Neural progenitor cell (in vitro differentiated cells): ENCODE measurements around the gene DEAF1.

ENCODE experiments used
- EZH2 ChIP-seq: fragments of 200-600 bp; sonication (generic); IDR thresholded peaks from 2 replicates; pipeline ENCODE4 v1.6.1; 2017; ENCODE audit warnings: antibody characterized with exemption, mild to moderate bottlenecking, moderate library complexity
- TF ChIP-seq, protein P1 (sequence below): fragments of 200-600 bp; sonication (generic); IDR thresholded peaks from 2 replicates; pipeline ENCODE4 v1.5.1; 2017; ENCODE audit warnings: antibody characterized with exemption, mild to moderate bottlenecking

DNA sequence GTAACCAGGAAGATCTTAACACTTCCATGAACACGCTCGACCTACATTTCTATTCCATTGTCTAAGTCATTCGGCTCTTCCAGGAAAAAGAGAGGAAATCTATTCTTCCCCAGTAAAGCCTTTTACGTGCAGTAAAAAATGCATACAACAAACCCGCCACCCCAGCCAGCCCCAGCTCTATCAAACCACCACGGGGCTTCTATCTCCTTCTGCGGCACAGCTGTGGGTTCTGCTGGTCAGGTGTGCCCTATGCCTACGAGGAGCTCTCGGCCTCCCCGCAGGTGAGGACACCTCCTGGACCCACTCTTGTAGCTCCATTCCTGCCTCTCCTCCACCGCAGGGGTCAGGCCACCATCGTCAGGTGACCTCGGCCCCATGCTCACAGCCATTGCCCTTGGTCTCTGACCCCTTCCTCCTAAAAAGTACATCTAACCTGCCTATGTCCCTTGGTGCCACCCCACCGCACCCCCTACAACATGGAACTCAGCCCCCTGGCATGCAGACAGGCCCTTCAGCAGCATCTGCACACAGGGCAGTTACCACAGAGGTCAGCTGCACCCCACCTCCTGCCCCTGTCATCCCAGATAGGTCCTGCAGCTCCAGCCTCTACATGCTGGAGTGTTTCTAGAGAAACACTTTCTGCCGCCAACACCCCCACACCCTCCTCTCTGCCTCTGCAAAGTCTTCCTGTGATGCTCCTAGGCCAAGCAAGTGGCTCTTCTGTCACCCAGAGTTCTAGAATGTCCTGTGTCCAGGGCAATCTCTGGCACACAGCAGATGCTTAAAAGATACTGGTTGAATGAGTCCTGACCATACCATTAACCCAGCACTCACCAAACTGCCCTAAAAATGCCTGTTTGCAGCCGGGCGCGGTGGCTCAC, 3.1 kb downstream of the DEAF1 start:
- TF ChIP-seq, protein P1, sequence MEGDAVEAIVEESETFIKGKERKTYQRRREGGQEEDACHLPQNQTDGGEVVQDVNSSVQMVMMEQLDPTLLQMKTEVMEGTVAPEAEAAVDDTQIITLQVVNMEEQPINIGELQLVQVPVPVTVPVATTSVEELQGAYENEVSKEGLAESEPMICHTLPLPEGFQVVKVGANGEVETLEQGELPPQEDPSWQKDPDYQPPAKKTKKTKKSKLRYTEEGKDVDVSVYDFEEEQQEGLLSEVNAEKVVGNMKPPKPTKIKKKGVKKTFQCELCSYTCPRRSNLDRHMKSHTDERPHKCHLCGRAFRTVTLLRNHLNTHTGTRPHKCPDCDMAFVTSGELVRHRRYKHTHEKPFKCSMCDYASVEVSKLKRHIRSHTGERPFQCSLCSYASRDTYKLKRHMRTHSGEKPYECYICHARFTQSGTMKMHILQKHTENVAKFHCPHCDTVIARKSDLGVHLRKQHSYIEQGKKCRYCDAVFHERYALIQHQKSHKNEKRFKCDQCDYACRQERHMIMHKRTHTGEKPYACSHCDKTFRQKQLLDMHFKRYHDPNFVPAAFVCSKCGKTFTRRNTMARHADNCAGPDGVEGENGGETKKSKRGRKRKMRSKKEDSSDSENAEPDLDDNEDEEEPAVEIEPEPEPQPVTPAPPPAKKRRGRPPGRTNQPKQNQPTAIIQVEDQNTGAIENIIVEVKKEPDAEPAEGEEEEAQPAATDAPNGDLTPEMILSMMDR, result no peak
- no peak for TF ChIP-seq EZH2
